MM.1S (cell line): ENCODE measurements around the gene BCAP31.

Experiments used
- CTCF ChIP-seq: fragments of 300-600 bp; sonication (generic); IDR thresholded peaks from 2 replicates; pipeline ENCODE4 v1.5.1; 2016; ENCODE audit warnings: antibody characterized with exemption, low read length, mixed read lengths
- EZH2 ChIP-seq: fragments of 300-600 bp; sonication (generic); optimal IDR thresholded peaks from 2 replicates; pipeline ENCODE3; 2017; ENCODE audit warnings: low read depth, mild to moderate bottlenecking, antibody characterized with exemption, low read length, mixed read lengths

GRCh38 chrX:153769865-153770600 is 45.8 kb upstream of the BCAP31 start:
- TF ChIP-seq CTCF (no peak), EZH2 (no peak)
